ENCODE results near the gene ATXN10. TPM values are rescaled to one million over a fixed set of nuclear protein-coding genes. Genes with fewer than 3 reads are reported as not detected.

ATXN10 gene
- total and polyA plus RNA-seq, 2 of the 8 experiments (the other 6 are each of a cell fraction or from before 2014, with no cell fraction given) = 134 to 210 TPM

DNA sequence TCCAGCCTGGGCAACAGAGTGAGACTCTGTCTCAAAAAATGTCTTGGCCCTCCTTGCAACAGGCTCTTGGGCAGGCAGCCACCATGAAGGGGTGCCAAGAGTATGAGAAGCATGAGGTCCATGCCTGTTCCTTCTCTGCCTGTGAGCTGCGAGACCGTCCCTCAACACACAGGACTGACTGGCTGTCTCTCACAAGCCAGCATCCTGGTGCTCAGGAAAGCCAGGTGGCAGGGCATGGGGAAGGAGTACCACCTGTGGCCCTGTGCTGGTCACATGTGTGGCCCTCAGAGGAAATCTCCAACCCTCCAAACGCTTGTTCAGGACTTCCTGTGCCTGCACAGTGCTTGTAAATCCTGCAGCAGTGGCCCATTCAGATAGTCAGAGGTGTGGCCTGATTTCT is 83.2 kb downstream of the ATXN10 start:
- H3K27me3 ChIP-seq (replicated peaks in 1 of 4; ENCODE audit: control insufficient read depth in 3 of 4, extremely low read depth in 1 of 4, insufficient read depth in 3 of 4, low read length in 3 of 4) = no peaks in the 10 kb centered on the region
- H4K20me1 ChIP-seq (replicated peaks in 1 of 2; ENCODE audit: control insufficient read depth in 1 of 2, insufficient read depth in 2 of 2, low read length in 2 of 2) = peaks cover 0 to 9% of the 10 kb centered on the region in 2 experiments
- no peaks in the 10 kb centered on the region for H3K79me2 ChIP-seq (ENCODE audit: control insufficient read depth in 1 of 2, insufficient read depth in 2 of 2, low read length in 2 of 2)
- FAIRE-seq = peak; percentile 13
- no peak overlapping the region for H2AK5ac ChIP-seq (ENCODE audit: low read depth, low read length)
- H2BK5ac ChIP-seq (ENCODE audit: low read depth, low read length) = no peak overlapping the region
- H3K36me3 ChIP-seq (ENCODE audit: control insufficient read depth in 2 of 4, insufficient read depth in 4 of 4, low read length in 3 of 4) = peaks cover 0 to under 1% (median 0%) of the 10 kb centered on the region in 4 experiments; a peak in 2 of 8 replicates
- H3K23me2 ChIP-seq (ENCODE audit: low read depth, low read length) = no peaks in the 10 kb centered on the region
- CTCF ChIA-PET (ENCODE audit: partially characterized antibody) = no interaction called here
- H3K4me1 ChIP-seq (replicated peaks in 1 of 4; ENCODE audit: control insufficient read depth in 3 of 4, insufficient read depth in 4 of 4, low read length in 3 of 4) = peaks cover 0 to 14% (median 6%) of the 10 kb centered on the region in 4 experiments; a peak in 5 of 7 replicates
- no peak overlapping the region for H2BK20ac ChIP-seq (ENCODE audit: low read length)
- H3K9me3 ChIP-seq (ENCODE audit: insufficient read depth in 2 of 2, low read depth in 1 of 2, low read length in 1 of 2) = no peaks in the 10 kb centered on the region
- H3K79me1 ChIP-seq (ENCODE audit: low read depth, low read length) = peaks cover 3% of the 10 kb centered on the region
- no peak overlapping the region for H3K56ac ChIP-seq (replicated peaks; ENCODE audit: insufficient read length, low read depth, low read length)
- no peak overlapping the region for H3K14ac ChIP-seq (ENCODE audit: insufficient read length)
- DNase-seq (ENCODE audit: low read depth in 1 of 2, low spot score in 2 of 2) = no peak
- no peak overlapping the region for H3K27ac ChIP-seq (ENCODE audit: low read depth, low read length)
- TF ChIP-seq TAF1 (IDR thresholded peaks at IDR 0.05; ENCODE audit: low read depth, low read length) (no peak), JUN (IDR thresholded peaks at IDR 0.05; ENCODE audit: low read depth, low read length) (no peak), CREB1 (IDR thresholded peaks at IDR 0.05) (no peak)
- TF ChIP-seq, protein P1, sequence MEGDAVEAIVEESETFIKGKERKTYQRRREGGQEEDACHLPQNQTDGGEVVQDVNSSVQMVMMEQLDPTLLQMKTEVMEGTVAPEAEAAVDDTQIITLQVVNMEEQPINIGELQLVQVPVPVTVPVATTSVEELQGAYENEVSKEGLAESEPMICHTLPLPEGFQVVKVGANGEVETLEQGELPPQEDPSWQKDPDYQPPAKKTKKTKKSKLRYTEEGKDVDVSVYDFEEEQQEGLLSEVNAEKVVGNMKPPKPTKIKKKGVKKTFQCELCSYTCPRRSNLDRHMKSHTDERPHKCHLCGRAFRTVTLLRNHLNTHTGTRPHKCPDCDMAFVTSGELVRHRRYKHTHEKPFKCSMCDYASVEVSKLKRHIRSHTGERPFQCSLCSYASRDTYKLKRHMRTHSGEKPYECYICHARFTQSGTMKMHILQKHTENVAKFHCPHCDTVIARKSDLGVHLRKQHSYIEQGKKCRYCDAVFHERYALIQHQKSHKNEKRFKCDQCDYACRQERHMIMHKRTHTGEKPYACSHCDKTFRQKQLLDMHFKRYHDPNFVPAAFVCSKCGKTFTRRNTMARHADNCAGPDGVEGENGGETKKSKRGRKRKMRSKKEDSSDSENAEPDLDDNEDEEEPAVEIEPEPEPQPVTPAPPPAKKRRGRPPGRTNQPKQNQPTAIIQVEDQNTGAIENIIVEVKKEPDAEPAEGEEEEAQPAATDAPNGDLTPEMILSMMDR (IDR thresholded peaks at IDR 0.05; ENCODE audit: control extremely low read depth in 1 of 3, insufficient read depth in 1 of 3, low read depth in 1 of 3, low read length in 3 of 3) = no peak
- no peak overlapping the region for H3K4me3 ChIP-seq (ENCODE audit: extremely low read depth in 1 of 4, insufficient read depth in 2 of 4, low read depth in 3 of 4, low read length in 4 of 4)
- H2AFZ ChIP-seq (ENCODE audit: low read length) = no peak overlapping the region
- H3K4ac ChIP-seq (replicated peaks; ENCODE audit: insufficient read length, low read depth, low read length) = no peak overlapping the region
- H4K5ac ChIP-seq (ENCODE audit: insufficient read length, low read depth, low read length) = no peak overlapping the region
- no peak overlapping the region for H3K9ac ChIP-seq (replicated peaks in 1 of 4; ENCODE audit: extremely low read depth in 1 of 4, low read depth in 3 of 4, low read length in 3 of 4)
- no peak overlapping the region for H2BK15ac ChIP-seq (ENCODE audit: low read length)
- H3K4me2 ChIP-seq (ENCODE audit: insufficient read depth in 1 of 2, low read depth in 2 of 2, low read length in 2 of 2) = no peak overlapping the region
- POLR2A ChIA-PET (ENCODE audit: partially characterized antibody) = no interaction called here
- H3K23ac ChIP-seq (ENCODE audit: insufficient read length) = no peak overlapping the region
- H2BK12ac ChIP-seq (ENCODE audit: low read depth, low read length) = no peak overlapping the region
- H4K8ac ChIP-seq (ENCODE audit: extremely low read depth, insufficient read depth, low read length) = no peak overlapping the region
- 86% methylated on average over 3 of the region's 3 CpGs; no CpG with 5 or more reads in 1 of the 2 experiments for WGBS, 2 experiments (ENCODE audit: extremely low coverage in 1 of 2, insufficient coverage in 1 of 2, insufficient read length in 1 of 2, insufficient replicate concordance in 2 of 2, low coverage in 1 of 2, low lambda C conversion rate in 2 of 2, missing lambda C conversion rate in 1 of 2)
- no peak overlapping the region for H3K18ac ChIP-seq (ENCODE audit: extremely low read depth, low read length)
- no peak overlapping the region for H2BK120ac ChIP-seq (replicated peaks; ENCODE audit: low read depth, low read length)
- no peak overlapping the region for H4K91ac ChIP-seq (replicated peaks; ENCODE audit: insufficient read length, low read length)

Measured in H1 (cell line).